NOMO-1 (cell line): ENCODE measurements around the gene GUCD1.
"Not testable (repeated sequence)": the region's sequence is repeated elsewhere in the genome, so short reads cannot be mapped to it uniquely, and the experiment has no call there.

ENCODE experiments used
- DNase-seq, 2 experiments: peaks; one replicate each; lab custom pipeline; 2025; ENCODE audit not compliant: unreplicated experiment in 2 of 2; lab: John Stamatoyannopoulos, UW

Gene GUCD1

DNA sequence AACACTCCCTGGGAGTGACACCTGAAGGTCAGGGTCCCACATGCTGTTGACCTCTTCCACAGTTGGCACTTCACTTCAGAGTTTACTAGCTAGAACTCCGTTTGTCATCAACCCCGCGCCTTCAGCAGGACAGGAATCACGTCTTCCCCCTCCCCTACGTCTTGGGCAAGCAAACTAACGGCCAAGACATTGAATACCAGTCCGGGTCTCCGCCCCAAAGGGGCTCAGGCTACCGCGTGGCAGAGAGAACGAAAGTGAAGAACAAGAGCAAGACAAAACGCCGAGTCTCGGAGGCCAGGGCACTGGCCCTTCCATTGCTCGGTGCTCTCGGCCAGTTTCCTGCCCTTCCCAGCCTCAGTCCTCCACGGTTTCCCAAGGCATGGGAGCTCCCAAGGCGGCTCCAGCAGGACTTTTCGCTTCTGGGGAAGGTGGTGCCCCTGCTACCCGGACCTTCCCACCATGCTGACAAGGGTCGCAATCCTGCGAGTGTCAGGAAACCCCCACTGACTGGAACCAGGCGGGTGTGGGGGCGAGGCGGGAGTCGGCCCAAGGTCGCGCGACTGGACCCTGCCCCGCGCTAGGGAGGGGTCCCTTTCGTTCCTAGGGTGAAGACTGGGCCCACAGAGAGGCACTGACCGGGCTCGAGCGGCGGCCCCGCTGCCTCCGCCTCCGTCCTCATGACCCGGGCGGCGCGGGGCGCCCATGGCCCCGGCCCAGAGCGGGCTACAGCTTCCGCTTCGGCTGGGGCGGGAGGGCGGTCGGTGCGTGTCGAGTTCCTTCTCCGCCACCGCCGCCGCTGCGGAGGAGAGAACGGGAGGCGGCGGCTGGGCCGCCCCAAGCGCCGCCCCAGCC is at the start of gene GUCD1:
Gene GUCD1 (minus strand): TSS at position 826 of the 852 bp plus-strand sequence. CDS start 147 bp downstream, at position 679.
- peak; percentile 16 to 51 for DNase-seq

- peak in 1 of 2 experiments; percentile 42 for DNase-seq
Measured at GRCh38 chr22:24603770-24604629, 49.1 kb upstream of the GUCD1 start.

- DNase-seq: not testable (repeated sequence)
Measured at GRCh38 chr22:24602847-24603769, 48.2 kb upstream of the GUCD1 start, which contains the start of gene GGT1. TSS of gene GGT1 (plus strand) at chr22:24603193. CDS start at chr22:24611082, 7,889 bp downstream.

DNA sequence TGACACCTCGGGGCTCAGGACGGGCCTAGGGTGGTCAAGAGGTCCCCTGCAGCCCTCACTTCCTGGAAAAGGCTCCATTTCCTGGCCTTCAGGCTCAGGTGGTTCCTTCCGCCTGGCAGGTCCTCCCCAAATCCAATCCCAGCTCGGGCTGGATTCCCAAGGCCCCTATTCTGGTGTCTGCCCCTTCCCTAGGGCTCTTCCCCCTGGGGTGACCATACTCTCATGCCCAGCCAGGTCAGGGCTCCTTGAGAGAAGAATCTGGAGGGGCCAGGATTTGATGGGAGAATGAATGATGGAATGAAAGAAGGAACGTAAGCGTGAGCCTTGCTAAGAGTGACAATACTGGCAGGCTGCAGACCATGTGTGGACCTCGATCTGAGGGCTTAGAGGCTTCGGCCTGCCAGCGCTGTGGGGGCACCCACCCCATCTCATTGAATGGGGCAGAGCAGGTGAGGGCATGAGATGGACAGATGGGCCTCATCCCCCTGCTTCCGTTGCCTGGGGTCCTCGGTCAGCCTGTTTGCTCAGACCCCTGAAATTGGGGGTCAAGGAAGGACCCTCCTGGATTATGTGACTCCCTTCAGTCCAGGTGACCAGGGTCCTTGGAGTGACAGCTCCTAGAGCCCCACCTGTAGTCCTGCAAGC is 47.3 kb upstream of the GUCD1 start:
- DNase-seq: not testable (repeated sequence)

DNA sequence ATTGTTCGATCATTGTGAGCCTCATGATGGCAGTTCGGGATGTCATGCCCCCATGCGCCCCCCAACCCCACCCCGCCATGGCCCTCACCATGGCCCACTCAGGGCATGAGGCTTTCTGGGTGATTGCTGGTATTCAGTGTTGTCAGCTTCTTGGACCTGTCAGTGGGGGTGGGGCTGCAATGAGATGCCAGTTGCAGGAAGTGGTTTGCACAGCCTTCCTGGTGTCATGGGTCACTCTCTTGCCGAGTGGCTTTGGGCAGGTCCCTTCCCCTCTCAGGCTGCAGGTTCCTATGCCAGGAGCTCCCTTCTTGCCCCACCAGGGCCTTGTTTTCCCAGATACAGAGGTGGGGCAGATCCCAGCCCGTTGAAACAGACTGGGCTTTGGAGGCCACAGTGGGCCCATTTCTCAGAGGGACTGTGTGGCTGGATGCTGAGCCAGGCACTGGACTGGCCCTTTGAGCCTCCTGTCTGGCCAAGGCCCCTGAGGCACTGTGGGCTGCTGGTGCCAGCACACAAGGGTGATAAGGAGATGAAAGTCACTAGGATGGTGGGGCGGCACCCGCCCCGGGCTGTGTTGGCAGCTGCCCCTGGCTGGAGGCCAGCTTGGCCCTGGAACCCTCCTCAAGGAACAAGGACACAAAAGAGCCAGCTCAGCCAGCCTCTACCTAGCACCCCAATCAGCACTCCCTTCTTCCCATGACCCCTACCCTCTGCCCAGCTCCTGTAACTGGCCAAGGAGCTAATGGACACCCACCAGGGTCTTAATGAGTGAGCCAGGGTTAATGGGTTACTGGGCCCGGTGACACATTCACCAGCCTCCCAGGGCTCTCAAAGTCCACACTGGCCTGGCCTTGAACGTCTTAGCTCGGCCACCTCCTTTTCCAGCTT is 46.5 kb upstream of the GUCD1 start:
- peak; percentile 38 to 57 for DNase-seq

- not testable (repeated sequence) for DNase-seq
Measured at GRCh38 chr22:24599958-24600715, 45.2 kb upstream of the GUCD1 start.

- DNase-seq: no peak
Measured at GRCh38 chr22:24599514-24599913, 44.6 kb upstream of the GUCD1 start.

DNA sequence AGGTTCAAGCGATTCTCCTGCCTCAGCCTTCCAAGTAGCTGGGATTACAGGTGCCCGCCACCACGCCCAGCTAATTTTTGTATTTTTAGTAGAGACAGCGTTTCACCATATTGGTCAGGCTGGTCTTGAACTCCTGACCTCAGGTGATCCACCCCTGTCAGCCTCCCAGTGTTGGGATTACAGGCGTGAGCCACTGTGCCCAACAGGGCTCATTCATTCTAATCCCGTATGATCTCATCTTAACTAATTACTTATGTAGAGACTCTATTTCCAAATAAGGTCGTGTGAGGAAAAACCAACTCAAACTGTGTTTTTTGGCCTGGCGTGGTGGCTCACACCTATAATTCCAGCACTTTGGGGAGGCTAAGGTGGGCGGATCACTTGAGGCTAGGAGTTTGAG is 42.1 kb upstream of the GUCD1 start:
- not testable (repeated sequence) for DNase-seq

DNA sequence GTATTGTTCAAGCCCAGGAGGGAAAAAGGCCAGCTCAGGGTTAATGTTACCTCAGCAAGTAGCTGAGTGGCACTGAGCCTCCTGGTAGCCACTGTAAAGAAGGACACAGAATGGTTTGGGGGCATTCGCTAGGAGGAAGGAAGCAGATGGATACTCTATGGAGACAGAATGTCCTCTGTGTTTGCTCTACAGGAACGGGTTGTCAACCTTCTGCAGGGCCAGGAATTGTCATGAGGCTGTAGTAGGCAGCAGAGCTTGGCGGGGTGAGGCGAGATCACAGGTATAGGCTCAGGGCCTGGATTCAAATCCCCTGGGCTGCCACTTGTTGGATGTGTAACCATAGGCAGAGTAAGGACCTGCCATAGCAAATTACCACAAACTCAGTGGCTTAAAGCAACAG is 40.9 kb upstream of the GUCD1 start:
- DNase-seq: no peak

GRCh38 chr22:24595228-24595627 is 40.3 kb upstream of the GUCD1 start:
- DNase-seq: no peak

DNA sequence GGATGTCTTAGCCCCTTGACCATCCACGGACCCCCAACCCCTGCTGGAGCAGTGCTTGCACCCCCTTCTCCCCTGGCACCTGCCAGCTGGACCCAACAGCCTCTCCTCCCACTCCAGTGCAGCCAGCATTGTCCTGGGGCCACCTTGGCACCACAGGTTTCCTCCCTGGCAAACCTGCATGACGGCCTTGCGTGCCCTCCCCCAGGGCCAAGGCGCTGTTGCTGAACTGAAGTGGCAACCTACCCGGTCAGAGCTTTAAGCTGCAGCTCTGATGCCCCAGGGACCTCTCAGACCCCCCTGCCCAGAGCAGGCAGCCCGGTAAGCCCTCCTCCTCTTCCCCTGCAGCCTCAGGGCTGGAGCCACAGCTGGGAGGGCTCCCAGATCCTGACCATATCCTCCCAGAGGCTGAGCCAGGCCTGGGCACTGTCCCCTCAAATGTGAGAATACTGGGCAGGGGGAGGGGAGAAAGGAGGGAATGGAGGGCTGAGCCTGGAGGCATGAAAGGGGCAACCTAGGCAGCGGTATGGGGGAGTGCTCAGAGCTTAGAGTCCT is 39.7 kb upstream of the GUCD1 start:
- DNase-seq: no peak

DNA sequence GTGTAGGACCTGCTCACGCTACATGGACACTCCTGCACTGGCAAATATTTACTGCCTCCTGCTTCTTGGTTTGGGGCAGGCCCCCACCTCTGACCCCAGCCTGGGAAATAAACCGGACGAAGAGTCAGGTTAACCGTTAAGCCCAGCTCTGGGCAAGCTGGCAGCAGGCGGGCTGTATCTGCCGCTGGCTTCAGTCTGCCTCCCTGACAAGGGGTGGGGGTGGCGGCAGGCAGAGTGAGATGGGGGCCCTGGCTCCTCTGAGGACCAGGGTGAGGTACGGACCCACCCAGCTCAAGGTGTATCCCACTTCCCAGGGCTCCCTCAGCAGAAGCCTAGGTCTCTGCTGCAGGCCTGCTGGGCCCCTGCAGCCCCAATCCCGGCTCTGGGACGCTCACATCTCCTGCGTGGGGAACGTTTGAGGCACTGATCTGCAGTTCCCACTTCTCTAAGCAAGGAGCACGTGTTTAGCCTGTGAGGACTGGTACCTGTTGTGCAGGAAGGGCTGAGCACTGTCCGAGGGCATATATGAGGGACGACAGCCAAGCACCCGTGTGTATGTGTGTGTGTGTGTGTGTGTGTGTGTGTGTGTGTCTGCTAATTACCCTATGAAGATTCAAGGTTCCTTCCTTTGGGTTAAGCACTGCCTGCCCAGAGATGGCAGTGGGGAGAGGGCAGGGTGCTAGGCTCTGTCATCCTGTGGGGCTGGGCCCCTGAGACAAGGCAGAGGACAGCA is 39.1 kb upstream of the GUCD1 start:
- no peak for DNase-seq

- not testable (repeated sequence) for DNase-seq
Measured at GRCh38 chr22:24593559-24593835, 38.6 kb upstream of the GUCD1 start.

GRCh38 chr22:24592851-24593558 is 38.1 kb upstream of the GUCD1 start, which contains the start of gene LRRC75B:
TSS of gene LRRC75B (minus strand) at chr22:24593073. CDS start at chr22:24593039, 34 bp downstream.
- peak; percentile 77 to 90 for DNase-seq

- no peak for DNase-seq
Measured at GRCh38 chr22:24592058-24592850, 37.3 kb upstream of the GUCD1 start.

- DNase-seq: no peak
Measured at GRCh38 chr22:24591286-24591830, 36.4 kb upstream of the GUCD1 start.
